Stimulated activated CD8-positive, alpha-beta memory T cell treated with anti-CD3 and anti-CD28 coated beads, Interleukin-4, amount 100 ng/mL, for 1 hour (primary cell): ENCODE measurements around the gene ATXN10.
A peak's percentile ranks its signal among the peaks of the same experiment; 100 is the strongest.
"Not testable (repeated sequence)": the region's sequence is repeated elsewhere in the genome, so short reads cannot be mapped to it uniquely, and the experiment has no call there.

Experiments used
- DNase-seq, 2 donors: peaks; one replicate each; pipeline ENCODE4 v3.0.0-alpha.2; 2020; ENCODE audit warnings: low read depth in 2 of 2, low spot score in 1 of 2

Gene ATXN10

DNA sequence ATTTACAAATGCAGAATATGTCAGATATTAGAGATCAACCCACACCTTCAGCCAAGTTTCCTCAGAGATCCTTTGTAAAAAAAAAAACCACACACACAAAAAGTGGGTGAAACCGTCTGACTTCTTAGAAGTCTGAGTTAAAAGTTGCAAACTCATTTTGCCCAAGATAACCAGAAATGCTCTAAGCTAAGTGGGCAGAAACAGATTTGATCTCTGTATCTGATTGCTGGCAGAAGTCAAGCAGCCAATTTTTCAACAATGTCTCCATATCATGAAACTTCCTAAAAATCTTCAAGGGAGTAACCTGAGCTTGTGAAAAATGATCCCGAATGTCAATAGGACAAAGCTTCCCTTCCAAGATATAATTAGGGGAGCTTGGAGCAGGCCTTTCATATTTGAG lies 28.6 kb upstream of the ATXN10 start:
- DNase-seq: no peak

- no peak for DNase-seq
Measured at GRCh38 chr22:45644714-45645113, 26.9 kb upstream of the ATXN10 start.

DNA sequence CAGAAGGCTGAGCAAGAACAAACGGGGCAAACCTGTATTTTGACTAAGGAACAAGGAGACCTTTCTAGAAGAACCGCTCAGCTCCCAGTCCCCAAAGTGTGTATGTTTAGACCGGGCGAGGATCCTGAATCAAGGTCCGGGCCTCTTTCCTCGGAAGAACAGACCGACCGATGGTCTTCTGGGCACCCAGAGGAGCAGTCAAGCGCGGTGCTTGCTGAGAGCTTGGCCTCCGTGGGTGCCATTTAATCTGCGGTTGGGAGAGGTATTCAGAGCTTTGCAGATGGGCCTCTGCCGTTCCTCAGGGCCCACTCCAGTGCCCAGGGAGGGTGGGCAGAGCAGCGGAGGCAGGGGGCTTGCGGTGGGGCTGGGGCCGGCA lies 26.5 kb upstream of the ATXN10 start:
- no peak for DNase-seq

- DNase-seq: peak; percentile 42 to 55
Measured at GRCh38 chr22:45645526-45646414, 25.9 kb upstream of the ATXN10 start.

- DNase-seq: no peak
Measured at GRCh38 chr22:45647532-45648225, 24.0 kb upstream of the ATXN10 start.

DNA sequence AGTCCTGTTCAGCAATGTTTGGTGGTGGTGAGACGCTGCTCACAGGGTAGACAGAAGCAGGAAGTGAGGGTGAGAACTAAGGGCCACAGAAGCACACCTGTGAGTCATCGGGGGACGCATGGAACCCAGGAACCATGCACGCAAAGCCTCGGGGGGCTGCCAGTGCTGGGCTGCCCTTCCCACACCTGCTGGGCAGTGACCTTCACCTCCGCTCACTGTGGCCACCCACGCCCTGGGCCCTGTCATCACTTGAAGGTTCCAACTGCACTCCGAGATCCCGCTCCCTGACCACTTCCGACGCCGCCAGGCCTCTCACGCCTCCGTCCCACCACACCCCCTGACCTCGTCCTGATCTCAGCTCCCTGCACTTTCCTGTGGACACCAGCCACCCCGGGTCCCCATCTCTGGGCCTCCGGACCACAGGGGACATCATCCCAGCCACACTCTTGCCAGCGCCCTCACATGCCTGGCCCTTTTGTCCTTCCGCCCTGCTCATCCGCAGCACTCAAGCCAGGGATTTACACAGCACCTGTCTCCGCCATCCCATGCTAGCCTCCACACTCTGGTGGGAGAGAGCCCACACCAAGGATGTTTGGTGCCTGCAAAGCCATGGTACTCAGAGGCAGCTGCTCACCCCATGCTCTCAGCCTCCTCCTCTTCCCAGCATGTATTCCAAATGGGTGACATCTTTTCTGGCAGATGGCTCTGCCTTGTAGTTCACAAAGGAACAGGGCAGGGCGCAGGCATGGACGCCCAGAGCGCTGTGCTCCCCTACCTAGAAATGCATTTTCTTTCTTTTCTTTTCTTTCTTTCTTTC lies 23.1 kb upstream of the ATXN10 start:
- no peak for DNase-seq

DNA sequence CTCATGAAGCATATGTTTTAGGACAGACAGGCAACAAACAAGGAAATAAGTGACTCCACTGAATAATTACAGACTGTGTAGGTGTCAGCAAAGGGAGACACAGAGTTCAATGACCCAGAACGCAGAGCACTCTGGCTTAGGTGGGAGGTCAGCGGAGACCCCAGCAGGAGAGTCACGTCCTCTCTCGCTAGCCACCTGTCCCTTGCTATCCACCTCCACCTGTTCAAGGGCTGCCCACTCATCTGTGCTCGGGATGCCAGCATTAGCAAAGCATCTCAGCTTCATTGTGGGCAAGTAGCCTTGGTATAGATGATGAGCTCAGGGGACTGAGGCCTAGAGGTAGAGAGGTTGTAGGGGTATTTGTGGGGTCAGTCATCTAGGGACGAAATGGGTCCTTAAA lies 21.8 kb upstream of the ATXN10 start:
- DNase-seq: no peak

GRCh38 chr22:45650721-45651120 lies 20.9 kb upstream of the ATXN10 start:
- no peak for DNase-seq

- no peak for DNase-seq
Measured at GRCh38 chr22:45651931-45652528, 19.6 kb upstream of the ATXN10 start.

DNA sequence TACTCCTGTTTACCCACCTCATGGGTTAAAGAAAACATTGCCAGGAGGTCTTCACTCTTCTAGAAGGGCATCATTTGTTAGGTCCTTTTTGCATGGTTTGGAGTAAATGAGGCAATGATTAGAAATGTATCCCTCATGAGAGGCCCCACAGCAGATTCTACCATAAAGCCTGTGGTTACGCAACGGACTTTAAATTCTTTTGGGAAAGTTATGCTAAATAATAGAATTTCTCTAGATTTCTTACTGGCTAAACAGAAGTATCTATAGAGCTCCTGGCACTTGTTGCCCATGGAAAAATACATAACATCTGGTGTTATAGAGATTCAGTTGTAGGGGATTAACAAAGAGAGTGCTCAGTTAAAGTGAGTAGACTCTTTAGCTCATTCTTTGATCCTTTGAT lies 15.1 kb upstream of the ATXN10 start:
- DNase-seq: no peak

- DNase-seq: no peak
Measured at GRCh38 chr22:45657701-45658100, 13.9 kb upstream of the ATXN10 start.

- DNase-seq: no peak
Measured at GRCh38 chr22:45664136-45664646, 7.4 kb upstream of the ATXN10 start.

DNA sequence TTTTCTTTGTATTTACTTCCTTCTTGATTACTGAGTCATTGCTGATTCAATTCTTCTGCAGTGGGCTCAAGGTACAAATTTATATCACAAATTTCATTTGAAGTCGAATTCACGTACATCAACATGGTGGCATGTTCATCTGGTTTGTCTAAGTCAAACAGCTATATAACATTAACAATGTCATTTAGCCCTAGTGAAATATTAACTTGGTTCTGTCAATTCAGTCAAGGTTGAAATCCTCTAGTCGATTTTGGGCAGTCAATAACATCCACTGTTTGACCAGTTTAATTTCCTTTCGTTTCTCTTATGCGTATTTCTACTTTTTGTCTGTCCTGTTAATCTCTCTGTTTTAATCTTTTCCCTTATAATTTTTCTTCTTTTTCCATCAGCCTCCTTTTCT lies 4.1 kb upstream of the ATXN10 start:
- no peak for DNase-seq

- not testable (repeated sequence) for DNase-seq
Measured at GRCh38 chr22:45670363-45670762, 1.3 kb upstream of the ATXN10 start.

GRCh38 chr22:45670981-45671782 lies 452 bp upstream of the ATXN10 start:
- no peak for DNase-seq

DNA sequence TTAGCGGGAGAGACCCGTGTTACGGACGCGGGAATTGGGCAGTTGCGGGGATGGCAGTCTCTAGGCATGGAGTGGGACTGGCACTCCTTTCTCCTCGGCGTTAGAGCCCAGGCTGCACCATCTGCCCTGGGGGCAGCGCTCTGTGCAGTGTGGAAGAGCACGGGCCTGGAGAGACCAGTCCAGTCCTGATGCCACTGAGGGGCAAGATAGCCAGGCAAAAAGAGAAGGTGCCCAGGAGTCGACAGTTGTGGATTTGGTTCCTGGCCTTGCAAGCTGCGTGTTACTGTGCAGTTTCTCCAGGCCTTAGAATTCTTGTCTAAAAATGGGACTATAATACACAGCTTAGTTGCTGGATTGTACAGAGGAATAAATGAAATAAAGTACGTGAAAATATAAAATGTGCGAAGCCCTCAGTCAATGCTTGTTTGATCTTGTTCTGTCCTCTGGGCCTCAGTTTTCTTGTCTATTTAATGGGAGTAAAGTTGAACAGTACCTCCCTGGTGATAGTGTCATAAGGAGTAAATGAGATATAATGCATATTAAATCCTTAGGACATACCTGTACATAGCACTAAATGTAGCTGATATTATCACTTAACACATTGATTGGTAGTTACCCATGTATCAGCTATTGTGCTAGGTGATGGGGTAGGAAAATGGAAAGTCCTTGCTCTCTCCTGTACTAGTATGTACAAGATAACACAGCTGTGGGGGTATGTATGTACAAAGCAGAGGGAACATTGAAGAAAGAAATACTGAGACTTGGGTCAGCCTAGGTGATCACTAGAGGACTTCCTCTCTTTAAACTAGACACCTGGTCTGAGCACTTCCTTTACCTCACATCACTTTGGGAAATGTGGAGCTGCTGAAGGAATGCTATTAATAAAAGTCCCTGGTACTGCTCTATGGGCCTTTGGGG lies 1.2 kb downstream of the ATXN10 start:
- no peak for DNase-seq

DNA sequence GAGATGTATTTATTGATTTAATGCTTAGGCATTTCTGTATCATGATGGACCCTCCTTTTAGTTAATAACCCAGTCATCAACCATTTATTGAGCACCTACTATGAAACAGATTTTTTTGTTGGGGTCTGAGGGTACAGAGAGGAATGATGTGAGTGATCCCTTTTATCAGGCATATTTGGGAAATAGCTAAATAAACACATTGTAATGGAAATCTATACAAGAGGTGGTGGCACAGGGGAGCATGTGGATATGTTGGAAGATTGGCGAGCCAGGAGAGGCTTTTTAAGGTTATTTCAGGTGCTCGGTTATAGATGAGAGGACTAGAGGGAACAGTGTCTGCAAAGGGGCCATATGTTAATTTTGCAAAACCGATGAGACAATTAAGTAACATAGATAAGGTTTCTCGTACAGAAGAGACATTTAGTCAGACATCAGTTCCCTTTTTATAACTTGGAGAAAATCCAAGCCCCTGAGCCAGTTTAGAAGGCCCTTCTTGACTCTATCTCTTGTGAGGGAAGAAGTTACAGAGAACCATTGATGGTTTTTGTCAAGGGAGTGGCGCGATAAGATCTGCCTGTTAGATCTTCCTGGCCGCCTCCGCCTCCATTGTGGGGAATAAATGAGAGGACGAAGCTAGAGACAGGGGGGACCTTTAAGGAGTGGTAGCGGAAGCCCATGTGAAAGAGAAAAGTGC lies 2.0 kb downstream of the ATXN10 start:
- DNase-seq: no peak

GRCh38 chr22:45676024-45676423 lies 4.4 kb downstream of the ATXN10 start:
- no peak for DNase-seq

GRCh38 chr22:45677063-45677462 lies 5.4 kb downstream of the ATXN10 start:
- no peak for DNase-seq
